Stimulated activated CD4-positive, alpha-beta T cell treated with anti-CD3 and anti-CD28 coated beads, Interleukin-2, amount 100 ng/mL, for 24 hours (primary cell): ENCODE data around the gene PTPRM.

Experiments
- DNase-seq, 2 donors: peaks; one replicate each; pipeline ENCODE4 v3.0.0-alpha.2; 2020

Gene PTPRM

GRCh38 chr18:7566567-7567473 lies at the start of gene PTPRM:
TSS of gene PTPRM (plus strand) at chr18:7567316. CDS start at chr18:7567819, 503 bp downstream.
- DNase-seq: peak; percentile 30 to 68

- no peak for DNase-seq
These were observed 49.3 kb upstream of the PTPRM start for GRCh38 chr18:7517852-7518251.

- no peak for DNase-seq
These were observed 46.8 kb upstream of the PTPRM start for GRCh38 chr18:7520200-7520785.

DNA sequence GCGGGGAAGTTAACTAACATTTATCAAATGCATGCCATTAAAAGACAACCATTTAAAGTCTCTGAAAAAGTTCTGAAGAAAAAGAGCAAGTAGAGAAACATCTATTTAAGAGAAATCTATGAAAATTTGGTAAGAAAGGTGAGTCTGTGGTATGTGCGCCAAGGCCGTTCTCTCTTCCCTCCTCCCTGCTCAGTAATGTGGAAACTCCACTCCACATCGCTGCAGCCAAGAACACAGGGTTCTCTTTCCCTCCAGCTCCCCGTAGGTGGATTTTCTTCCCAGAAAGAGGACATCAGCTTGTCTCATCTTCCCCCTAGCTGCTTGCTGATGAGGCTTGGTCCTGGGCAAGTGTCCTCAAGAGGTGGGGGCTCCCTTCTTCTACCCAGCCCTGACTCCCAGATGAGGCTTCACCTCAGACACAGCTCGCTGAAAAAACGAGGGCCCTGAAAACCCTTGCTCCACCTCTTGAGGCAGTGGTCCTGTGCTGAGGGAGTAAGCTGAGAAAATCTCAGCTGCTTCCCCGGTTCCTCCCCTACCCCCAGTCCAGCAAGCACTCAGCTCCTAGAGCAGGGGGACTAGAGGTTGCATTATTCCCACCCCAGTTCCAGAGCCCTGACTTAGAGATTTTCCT lies 45.8 kb upstream of the PTPRM start:
- no peak for DNase-seq

DNA sequence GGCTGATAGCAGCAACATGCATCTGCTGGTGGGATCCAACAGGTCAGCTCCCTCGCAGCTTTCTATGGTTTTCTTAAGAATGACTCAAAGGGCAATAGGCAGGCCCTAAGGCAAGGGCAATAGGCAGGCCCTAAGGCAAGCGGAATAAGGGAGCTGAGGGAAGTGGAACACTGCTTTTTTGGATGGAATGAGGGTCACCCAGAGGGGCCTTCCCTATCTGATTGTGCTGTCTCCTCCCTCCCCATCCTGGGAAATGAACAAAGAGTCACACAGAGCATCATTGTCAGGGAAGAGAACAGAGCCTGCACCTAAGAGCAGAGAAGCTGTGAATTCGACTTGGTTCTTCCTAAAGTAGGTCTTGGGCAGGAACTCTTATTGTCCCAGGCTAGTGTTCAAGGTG lies 43.3 kb upstream of the PTPRM start:
- DNase-seq: no peak

DNA sequence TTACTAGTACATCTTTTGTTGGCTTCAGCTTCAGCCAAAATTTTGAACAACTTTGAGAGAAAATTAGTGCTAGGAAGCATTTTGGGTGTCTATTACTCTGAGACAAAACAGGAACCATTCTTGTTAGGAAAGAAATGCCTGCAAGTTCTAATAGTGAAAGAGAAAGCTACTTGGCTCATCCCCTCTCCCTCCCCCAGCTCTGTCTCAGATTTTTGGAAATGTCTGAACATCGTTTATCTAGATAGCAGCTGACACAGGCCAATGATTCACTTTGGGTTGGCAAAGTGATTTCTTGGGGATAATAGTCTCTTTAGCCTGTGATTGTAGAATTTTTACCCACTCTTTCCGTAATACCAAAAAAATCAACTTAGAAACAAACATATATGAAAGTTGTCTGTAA lies 42.3 kb upstream of the PTPRM start:
- DNase-seq: no peak

DNA sequence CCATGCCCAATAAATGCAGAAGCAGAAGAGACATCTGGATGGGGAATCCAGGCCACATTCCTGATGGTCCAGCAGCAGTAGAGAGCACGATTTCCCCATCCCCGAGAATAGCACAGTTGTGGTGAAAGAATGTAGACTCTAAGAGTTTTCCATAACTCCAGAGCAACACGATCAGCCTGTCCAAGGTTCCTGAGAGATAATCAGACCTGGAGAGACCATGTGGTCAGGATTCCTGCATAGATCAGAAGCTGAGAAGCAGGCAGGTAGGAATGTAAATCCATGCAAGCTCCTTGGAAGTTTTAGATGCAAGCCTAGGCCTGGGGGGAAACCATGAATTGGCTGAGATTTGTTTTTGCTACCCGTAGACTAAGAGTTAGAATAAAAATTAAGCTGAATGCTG lies 34.2 kb upstream of the PTPRM start:
- no peak for DNase-seq

- no peak for DNase-seq
These were observed 31.5 kb upstream of the PTPRM start for GRCh38 chr18:7535436-7536205.

- DNase-seq: no peak
These were observed 30.0 kb upstream of the PTPRM start for GRCh38 chr18:7537145-7537544.

DNA sequence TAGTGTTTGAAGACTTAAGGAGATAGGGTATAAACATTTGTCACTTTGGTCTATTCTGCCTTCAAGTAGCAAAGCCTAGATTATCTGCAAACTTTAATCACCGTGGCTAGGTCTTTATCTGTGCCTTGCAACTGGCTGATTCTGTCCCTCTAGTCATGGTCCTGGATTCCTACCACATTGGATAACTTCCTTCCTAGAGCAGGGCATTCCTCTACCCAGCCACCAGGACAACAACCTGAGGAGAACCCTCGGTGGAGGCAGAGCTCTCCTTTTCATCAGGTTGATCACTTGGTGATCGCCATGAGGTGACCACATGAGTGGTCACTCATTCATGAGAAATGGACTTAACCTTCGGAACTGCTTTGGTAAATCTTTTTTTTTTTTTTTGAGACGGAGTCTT lies 25.3 kb upstream of the PTPRM start:
- no peak for DNase-seq

GRCh38 chr18:7544686-7545085 lies 22.4 kb upstream of the PTPRM start:
- no peak for DNase-seq

- DNase-seq: no peak
These were observed 21.4 kb upstream of the PTPRM start for GRCh38 chr18:7545734-7546133.

- no peak for DNase-seq
These were observed 18.9 kb upstream of the PTPRM start for GRCh38 chr18:7548221-7548620.

DNA sequence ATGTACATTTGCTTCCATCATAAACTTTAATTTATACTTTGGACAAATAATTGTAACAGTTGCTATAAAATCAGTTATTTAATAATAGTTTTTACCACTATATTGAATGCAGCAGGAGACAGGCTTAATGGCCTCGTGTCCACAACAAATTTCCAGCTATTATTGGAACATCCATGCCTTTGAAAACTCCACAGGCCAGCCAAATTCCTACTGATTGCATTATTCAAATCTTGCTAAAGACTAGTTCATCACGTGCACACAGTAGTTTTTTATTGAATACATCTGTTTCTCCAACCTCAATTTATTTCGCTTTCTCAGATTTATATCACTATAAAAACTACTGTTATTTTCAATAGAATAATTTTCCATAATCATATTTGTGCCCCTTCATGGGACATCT lies 18.4 kb upstream of the PTPRM start:
- no peak for DNase-seq

DNA sequence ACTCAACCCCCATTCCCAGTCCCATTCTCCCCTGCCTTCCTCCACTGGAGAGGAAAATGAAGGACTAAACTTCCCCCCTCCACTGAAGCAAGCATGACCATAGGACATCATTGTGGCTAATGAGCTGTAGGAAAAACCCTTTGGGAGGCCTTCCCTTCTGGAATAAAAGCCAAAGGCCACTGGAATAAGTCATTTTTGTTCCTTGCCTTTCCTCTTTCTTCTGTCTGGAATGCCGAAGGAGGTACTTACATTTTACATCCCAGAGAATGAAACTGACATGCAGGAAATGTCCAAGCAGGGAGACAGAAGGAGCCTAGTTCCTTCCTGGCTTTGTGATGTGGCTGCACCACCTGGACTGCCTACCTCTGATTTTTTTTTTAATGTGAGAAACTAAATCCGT lies 9.1 kb upstream of the PTPRM start:
- no peak for DNase-seq

DNA sequence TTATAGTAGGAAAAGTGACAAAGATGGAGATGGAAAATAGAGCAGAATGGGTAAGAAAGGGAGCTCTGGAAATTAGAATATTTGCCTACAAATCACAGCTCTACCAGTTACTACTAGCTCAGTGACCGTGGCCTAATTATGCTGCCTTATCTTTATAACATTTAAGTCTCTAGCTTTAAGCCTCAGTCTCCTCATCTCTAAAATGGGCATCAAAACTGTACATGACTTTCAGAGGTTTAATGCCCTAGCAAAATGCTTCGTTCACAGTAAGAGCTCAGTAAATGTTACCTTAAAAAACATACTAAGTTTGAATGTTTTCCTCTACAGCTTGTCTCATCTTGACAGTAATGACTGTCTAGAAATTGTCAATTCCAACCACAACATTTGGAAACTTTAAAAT lies 8.3 kb upstream of the PTPRM start:
- no peak for DNase-seq

DNA sequence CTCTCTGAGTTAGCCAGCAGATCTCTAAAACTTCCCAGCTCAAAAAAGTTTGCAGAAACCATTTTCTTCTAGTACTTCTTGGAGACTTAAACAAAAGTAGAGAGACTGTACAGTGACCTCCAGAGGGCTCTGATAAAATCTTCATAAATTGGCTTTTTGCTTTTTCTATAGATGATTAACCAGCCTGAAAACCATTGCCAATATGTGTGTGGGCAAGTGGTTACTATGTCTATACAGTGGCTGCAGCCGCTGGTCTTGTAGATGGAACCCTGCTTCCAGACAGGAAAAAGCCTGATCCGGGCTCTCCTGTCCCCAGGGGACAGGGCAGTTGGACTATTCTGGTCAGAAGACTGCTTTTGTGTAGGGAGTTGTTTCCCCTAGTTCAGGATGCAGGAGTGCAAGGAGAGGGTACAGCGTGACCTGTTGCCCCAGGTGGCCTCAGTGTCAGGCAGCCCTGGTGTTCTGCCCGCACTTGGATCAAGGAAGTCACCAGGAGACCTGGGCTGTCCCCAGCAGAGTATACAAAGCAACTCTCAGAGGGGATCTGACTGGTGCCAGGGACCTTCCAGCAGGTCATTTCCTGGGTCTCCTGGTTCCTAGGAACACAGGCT lies 7.3 kb upstream of the PTPRM start:
- no peak for DNase-seq

DNA sequence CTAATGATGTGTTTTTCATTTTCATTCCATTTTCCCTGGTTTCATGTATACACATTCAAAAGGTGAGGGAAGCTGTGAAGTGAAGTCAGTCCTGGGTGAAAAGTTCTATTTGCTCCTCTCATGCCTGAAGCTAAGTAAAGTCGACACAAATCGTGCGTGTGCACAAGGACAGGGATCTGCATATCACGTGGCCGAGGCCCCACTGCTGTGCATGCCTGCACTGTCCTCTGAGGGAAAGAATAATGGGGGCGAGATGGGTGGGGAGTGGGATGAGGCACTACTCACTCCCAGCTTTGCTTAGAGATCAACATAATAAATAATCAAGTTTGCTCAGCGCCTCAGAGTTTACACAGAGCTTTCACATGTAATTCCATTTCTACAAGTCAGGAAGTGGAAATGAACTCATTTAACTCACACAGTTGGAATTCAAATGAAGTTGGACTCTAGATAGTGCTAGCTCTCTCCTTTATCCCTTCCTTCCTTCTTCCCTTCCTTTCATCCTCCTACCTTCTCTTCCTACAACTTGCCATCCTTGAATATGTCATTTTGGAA lies 5.1 kb upstream of the PTPRM start:
- no peak for DNase-seq

- DNase-seq: no peak
These were observed 4.6 kb upstream of the PTPRM start for GRCh38 chr18:7562491-7562890.

- DNase-seq: no peak
These were observed 1.4 kb upstream of the PTPRM start for GRCh38 chr18:7565677-7566076.

DNA sequence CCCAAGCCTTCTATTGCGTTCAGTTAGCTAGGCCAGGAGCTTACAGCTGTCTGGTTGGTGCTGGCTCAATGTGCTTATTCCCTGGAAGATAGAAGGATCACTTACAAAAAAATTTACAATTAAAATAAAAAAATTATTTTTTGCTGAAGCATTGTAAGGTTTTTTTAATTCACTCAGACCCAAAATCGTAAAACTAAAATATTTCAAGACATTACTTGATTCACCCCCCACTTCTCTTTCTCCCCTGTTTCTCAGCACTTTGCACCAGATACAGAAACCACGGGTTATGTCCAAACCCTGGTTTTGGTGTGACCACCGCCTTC lies 911 bp upstream of the PTPRM start:
- no peak for DNase-seq
